Measurements from ENCODE around the gene OLFM4. TPM values are rescaled to one million over a fixed set of nuclear protein-coding genes. Genes with fewer than 3 reads are reported as not detected.
A peak's percentile ranks its signal among the peaks of the same experiment; 100 is the strongest.

OLFM4 gene
- total and polyA plus RNA-seq, 2 experiments from 2014 or later = not detected

GRCh38 chr13:53005626-53006025, 23.0 kb upstream of the OLFM4 start:
- H4K20me1 ChIP-seq (replicated peaks; ENCODE audit: insufficient read depth) = no peaks in the 10 kb centered on the region
- H3K9me2 ChIP-seq (ENCODE audit: insufficient read depth) = peaks cover 3% of the 10 kb centered on the region; the same call in 1 of the 2 replicates
- no peaks in the 10 kb centered on the region; the same call in 2 of the 3 replicates for H3K9me3 Mint-ChIP-seq
- no peaks in the 10 kb centered on the region for H3K79me2 ChIP-seq (replicated peaks; ENCODE audit: insufficient read depth)
- no peaks in the 10 kb centered on the region for H3K27me3 ChIP-seq (ENCODE audit: insufficient read depth)
- no peak overlapping the region for H3K4me2 ChIP-seq
- no peaks in the 10 kb centered on the region for H3K36me3 ChIP-seq (ENCODE audit: insufficient read depth)
- no peak overlapping the region for H3K4me3 ChIP-seq
- H3F3A ChIP-seq (replicated peaks; ENCODE audit: low read depth) = no peaks in the 10 kb centered on the region
- H3K36me3 Mint-ChIP-seq (ENCODE audit: low read depth) = no peaks in the 10 kb centered on the region
- DNase-seq (ENCODE audit: low spot score) = no peak
- H3K27me3 Mint-ChIP-seq (ENCODE audit: insufficient read depth, low read depth, poor library complexity) = peaks cover 9% of the 10 kb centered on the region
- peaks cover 2% of the 10 kb centered on the region; the same call in 2 of the 3 replicates for H3K4me1 Mint-ChIP-seq
- TF ChIP-seq EZH2phosphoT487 (IDR thresholded peaks at IDR 0.05; ENCODE audit: unreplicated experiment) (no peak), JUNB (IDR thresholded peaks at IDR 0.05; ENCODE audit: unreplicated experiment) (no peak), ZNF462 (CRISPR knock-in tag; IDR thresholded peaks at IDR 0.05) (no peak), STAT1 (IDR thresholded peaks at IDR 0.05; ENCODE audit: unreplicated experiment) (no peak), EZH2 (IDR thresholded peaks at IDR 0.05; ENCODE audit: low read depth, unreplicated experiment) (no peak), ZNF331 (CRISPR knock-in tag; IDR thresholded peaks at IDR 0.05; ENCODE audit: low read depth) (no peak)
- no peak overlapping the region for H3K27ac Mint-ChIP-seq
- H3K4me3 Mint-ChIP-seq = no peak overlapping the region
- H2AFZ ChIP-seq = peak overlapping the region; percentile 81; the same call in 1 of the 2 replicates
- no peaks in the 10 kb centered on the region for H3K4me1 ChIP-seq (ENCODE audit: insufficient read depth)
- no peak overlapping the region for H3K27ac ChIP-seq (ENCODE audit: low read depth)
- ATAC-seq = no peak

- Mint-ChIP-seq H3K4me3 (no peak overlapping the region), H3K4me1 (peaks cover 6% of the 10 kb centered on the region; the same call in 2 of the 3 replicates), H3K36me3 (ENCODE audit: low read depth) (no peaks in the 10 kb centered on the region), H3K27me3 (ENCODE audit: insufficient read depth, low read depth, poor library complexity) (peaks cover 7% of the 10 kb centered on the region), H3K27ac (no peak overlapping the region), H3K9me3 (no peaks in the 10 kb centered on the region; the same call in 2 of the 3 replicates)
- Histone ChIP-seq H3K27me3 (ENCODE audit: insufficient read depth) (no peaks in the 10 kb centered on the region), H3K27ac (ENCODE audit: low read depth) (no peak overlapping the region), H3K79me2 (replicated peaks; ENCODE audit: insufficient read depth) (no peaks in the 10 kb centered on the region), H3K4me3 (no peak overlapping the region), H3K4me1 (ENCODE audit: insufficient read depth) (no peaks in the 10 kb centered on the region), H4K20me1 (replicated peaks; ENCODE audit: insufficient read depth) (no peaks in the 10 kb centered on the region), H3K36me3 (ENCODE audit: insufficient read depth) (no peaks in the 10 kb centered on the region), H3F3A (replicated peaks; ENCODE audit: low read depth) (no peaks in the 10 kb centered on the region), H3K4me2 (no peak overlapping the region), H2AFZ (no peak overlapping the region), H3K9me2 (ENCODE audit: insufficient read depth) (peaks cover 3% of the 10 kb centered on the region; the same call in 1 of the 2 replicates)
- DNase-seq (ENCODE audit: low spot score) (no peak), ATAC-seq (no peak)
- TF ChIP-seq CREB1 (CRISPR knock-in tag; IDR thresholded peaks at IDR 0.05; ENCODE audit: low read depth) (no peak), CTCF (conservative IDR thresholded peaks at IDR 0.05; ENCODE audit: low read depth in 2 of 2) (no peak), ZNF331 (CRISPR knock-in tag; IDR thresholded peaks at IDR 0.05; ENCODE audit: low read depth) (no peak), ZNF114 (CRISPR knock-in tag; IDR thresholded peaks at IDR 0.05) (no peak), REST (IDR thresholded peaks at IDR 0.05; ENCODE audit: unreplicated experiment) (no peak), STAT1 (IDR thresholded peaks at IDR 0.05; ENCODE audit: unreplicated experiment) (no peak)
Measured at GRCh38 chr13:53007872-53008271, 20.7 kb upstream of the OLFM4 start.
